ENCODE measurements around the gene PELI3. TPM values are rescaled to one million over a fixed set of nuclear protein-coding genes. Genes with fewer than 3 reads are reported as not detected.
A peak's percentile ranks its signal among the peaks of the same experiment; 100 is the strongest.

PELI3 gene
- total RNA-seq: 10 to 100 TPM; 29.1 to 47.1 TPM

DNA sequence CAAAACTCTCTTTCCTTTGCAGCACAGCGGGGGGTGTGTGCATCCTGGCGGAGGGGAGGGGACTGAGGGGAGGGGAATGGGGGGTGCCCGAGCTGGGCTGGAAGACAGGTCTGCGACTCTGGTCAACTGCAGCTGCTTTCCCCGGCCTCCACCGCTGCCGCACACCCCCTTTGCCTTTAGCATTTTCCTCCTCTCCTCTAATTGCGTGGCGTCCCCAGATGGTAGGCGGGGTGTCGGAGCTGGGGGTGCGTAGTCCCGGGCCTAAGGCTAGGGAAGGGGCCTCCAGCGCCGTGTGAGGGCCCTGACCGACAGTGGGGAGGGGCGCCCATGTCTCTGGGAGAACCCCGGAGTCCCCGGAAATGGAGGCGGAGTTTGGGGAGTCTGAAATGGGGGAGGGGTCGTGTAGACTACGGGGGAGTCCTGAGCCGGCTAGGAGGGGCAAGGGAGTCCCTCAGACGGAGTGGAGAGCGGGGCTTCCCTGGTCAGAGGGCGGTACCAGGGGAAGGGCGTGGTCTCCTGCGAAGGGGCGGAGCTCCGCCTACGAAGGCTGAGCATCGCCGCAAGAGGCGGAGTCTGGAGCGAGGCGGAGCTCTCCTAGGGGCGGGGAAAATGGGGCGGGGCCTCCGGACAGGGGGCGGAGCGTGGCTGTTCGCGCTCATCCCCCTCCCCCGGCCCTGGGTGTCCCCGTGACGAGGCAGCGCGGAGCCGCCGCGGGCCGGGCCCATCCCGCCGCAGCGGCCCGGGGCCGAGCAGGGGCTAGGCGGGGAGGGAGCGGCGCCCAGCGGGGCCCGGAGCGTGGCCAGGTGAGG is at the start of gene PELI3:
PELI3 (plus strand) TSS at position 681 of the 809 bp plus-strand sequence. CDS start 1,224 bp downstream, outside the sequence.
- peaks cover 0 to 26% of the 10 kb centered on the region in 2 donors for H3K4me1 ChIP-seq (ENCODE audit: control insufficient read depth in 1 of 2, low read depth in 2 of 2)
- peak; percentile 72 for ATAC-seq (ENCODE audit: insufficient number of reproducible peaks, low FRiP score, low read depth)
- H3K27me3 ChIP-seq (replicated peaks; ENCODE audit: insufficient read depth): no peaks in the 10 kb centered on the region
- H3K27ac ChIP-seq: peak within 1 kb of the TSS; percentile 14 to 73
- no peaks in the 10 kb centered on the region for H3K9me3 ChIP-seq
- H3K36me3 ChIP-seq: peaks cover 8% of the 10 kb centered on the region
- DNase-seq (ENCODE audit: low spot score): peak; percentile 66
- H3K4me3 ChIP-seq: peak within 1 kb of the TSS; percentile 95
- TF ChIP-seq, protein P1, sequence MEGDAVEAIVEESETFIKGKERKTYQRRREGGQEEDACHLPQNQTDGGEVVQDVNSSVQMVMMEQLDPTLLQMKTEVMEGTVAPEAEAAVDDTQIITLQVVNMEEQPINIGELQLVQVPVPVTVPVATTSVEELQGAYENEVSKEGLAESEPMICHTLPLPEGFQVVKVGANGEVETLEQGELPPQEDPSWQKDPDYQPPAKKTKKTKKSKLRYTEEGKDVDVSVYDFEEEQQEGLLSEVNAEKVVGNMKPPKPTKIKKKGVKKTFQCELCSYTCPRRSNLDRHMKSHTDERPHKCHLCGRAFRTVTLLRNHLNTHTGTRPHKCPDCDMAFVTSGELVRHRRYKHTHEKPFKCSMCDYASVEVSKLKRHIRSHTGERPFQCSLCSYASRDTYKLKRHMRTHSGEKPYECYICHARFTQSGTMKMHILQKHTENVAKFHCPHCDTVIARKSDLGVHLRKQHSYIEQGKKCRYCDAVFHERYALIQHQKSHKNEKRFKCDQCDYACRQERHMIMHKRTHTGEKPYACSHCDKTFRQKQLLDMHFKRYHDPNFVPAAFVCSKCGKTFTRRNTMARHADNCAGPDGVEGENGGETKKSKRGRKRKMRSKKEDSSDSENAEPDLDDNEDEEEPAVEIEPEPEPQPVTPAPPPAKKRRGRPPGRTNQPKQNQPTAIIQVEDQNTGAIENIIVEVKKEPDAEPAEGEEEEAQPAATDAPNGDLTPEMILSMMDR (IDR thresholded peaks at IDR 0.05): no peak

GRCh38 chr11:66417000-66417399 is 49.7 kb upstream of the PELI3 start:
- H3K9me3 ChIP-seq: no peaks in the 10 kb centered on the region
- H3K36me3 ChIP-seq: no peaks in the 10 kb centered on the region
- no peak for ATAC-seq (ENCODE audit: insufficient number of reproducible peaks, low FRiP score, low read depth)
- H3K4me1 ChIP-seq (ENCODE audit: control insufficient read depth in 1 of 2, low read depth in 2 of 2): peaks cover 32 to 70% of the 10 kb centered on the region in 2 donors
- no peak for DNase-seq (ENCODE audit: low spot score)
- H3K27me3 ChIP-seq (replicated peaks; ENCODE audit: insufficient read depth): no peaks in the 10 kb centered on the region
- TF ChIP-seq, protein P1 (IDR thresholded peaks at IDR 0.05): no peak
- H3K27ac ChIP-seq: no peak overlapping the region
- H3K4me3 ChIP-seq: no peak overlapping the region

- Histone ChIP-seq H3K27me3 (replicated peaks; ENCODE audit: insufficient read depth) (no peaks in the 10 kb centered on the region), H3K9me3 (no peaks in the 10 kb centered on the region), H3K36me3 (no peaks in the 10 kb centered on the region), H3K4me3 (peak overlapping the region; percentile 36), H3K4me1 (ENCODE audit: control insufficient read depth in 1 of 2, low read depth in 2 of 2) (peaks cover 32 to 57% of the 10 kb centered on the region in 2 donors), H3K27ac (peak overlapping the region in 1 of 2 donors; percentile 58)
- TF ChIP-seq, protein P1 (IDR thresholded peaks at IDR 0.05): peak; percentile 58
- DNase-seq (ENCODE audit: low spot score): peak; percentile 74
- ATAC-seq (ENCODE audit: insufficient number of reproducible peaks, low FRiP score, low read depth): peak; percentile 89
Measured at GRCh38 chr11:66418168-66418985, 48.3 kb upstream of the PELI3 start.

DNA sequence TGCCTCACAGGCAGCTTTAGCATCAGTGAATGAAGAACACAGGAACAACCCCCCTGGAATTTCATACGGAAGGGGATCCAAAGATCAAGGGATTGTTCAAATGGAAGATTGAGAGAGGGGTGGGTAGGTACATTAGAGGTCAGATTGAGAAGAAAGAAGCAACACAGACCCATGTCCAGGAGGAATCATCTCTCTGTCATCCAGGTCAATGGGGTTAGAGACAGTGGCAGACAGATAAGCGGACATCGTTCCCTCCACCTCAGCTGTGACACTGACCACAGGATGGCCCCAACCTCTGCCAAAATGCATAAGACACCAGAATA is 47.8 kb upstream of the PELI3 start:
- TF ChIP-seq, protein P1 (IDR thresholded peaks at IDR 0.05): no peak
- no peaks in the 10 kb centered on the region for H3K27me3 ChIP-seq (replicated peaks; ENCODE audit: insufficient read depth)
- DNase-seq (ENCODE audit: low spot score) (no peak), ATAC-seq (ENCODE audit: insufficient number of reproducible peaks, low FRiP score, low read depth) (no peak)
- H3K4me1 ChIP-seq (ENCODE audit: control insufficient read depth in 1 of 2, low read depth in 2 of 2): peaks cover 32 to 52% of the 10 kb centered on the region in 2 donors
- H3K9me3 ChIP-seq: no peaks in the 10 kb centered on the region
- peaks cover 2% of the 10 kb centered on the region for H3K36me3 ChIP-seq
- H3K27ac ChIP-seq: no peak overlapping the region
- no peak overlapping the region for H3K4me3 ChIP-seq

DNA sequence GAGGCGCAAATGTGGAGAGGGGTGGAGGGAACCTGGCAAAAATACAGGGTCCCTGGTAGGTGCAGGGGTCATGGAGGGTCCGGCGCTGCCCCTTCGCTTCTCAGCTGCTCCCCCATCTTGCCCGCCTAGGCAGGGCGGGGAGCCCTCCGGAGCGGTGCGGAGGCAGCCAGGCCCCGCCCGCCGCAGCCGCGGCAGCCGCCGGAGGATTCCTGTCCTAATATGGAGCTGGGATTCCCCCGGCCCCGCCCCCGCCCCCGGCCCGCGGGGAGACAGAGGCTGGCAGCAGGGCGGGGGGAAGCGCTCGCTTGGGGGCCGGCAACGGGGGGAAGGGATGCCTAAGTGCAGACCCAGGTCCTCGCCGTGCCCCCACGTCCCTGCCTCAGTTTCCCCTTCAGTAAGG is 46.9 kb upstream of the PELI3 start:
- Histone ChIP-seq H3K27me3 (replicated peaks; ENCODE audit: insufficient read depth) (no peaks in the 10 kb centered on the region), H3K36me3 (peaks cover 11% of the 10 kb centered on the region), H3K4me1 (ENCODE audit: control insufficient read depth in 1 of 2, low read depth in 2 of 2) (peaks cover 32 to 45% of the 10 kb centered on the region in 2 donors), H3K27ac (peak overlapping the region in 1 of 2 donors; percentile 49), H3K9me3 (no peaks in the 10 kb centered on the region), H3K4me3 (peak overlapping the region; percentile 54)
- DNase-seq (ENCODE audit: low spot score): no peak
- TF ChIP-seq, protein P1 (IDR thresholded peaks at IDR 0.05): no peak
- no peak for ATAC-seq (ENCODE audit: insufficient number of reproducible peaks, low FRiP score, low read depth)
